Measurements from ENCODE around the gene MXD4.

GRCh38 chr4:2217726-2218125 lies 44.2 kb downstream of the MXD4 start:
- TF ChIP-seq, protein P1, sequence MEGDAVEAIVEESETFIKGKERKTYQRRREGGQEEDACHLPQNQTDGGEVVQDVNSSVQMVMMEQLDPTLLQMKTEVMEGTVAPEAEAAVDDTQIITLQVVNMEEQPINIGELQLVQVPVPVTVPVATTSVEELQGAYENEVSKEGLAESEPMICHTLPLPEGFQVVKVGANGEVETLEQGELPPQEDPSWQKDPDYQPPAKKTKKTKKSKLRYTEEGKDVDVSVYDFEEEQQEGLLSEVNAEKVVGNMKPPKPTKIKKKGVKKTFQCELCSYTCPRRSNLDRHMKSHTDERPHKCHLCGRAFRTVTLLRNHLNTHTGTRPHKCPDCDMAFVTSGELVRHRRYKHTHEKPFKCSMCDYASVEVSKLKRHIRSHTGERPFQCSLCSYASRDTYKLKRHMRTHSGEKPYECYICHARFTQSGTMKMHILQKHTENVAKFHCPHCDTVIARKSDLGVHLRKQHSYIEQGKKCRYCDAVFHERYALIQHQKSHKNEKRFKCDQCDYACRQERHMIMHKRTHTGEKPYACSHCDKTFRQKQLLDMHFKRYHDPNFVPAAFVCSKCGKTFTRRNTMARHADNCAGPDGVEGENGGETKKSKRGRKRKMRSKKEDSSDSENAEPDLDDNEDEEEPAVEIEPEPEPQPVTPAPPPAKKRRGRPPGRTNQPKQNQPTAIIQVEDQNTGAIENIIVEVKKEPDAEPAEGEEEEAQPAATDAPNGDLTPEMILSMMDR (conservative IDR thresholded peaks at IDR 0.05): no peak
- TF ChIP-seq ZFX (IDR thresholded peaks at IDR 0.05): no peak

Measured in C4-2B (cell line).